GM15510 (cell line): Measurements from ENCODE around the gene WDR64.

ENCODE experiments used
- POLR2A ChIP-seq: IDR thresholded peaks from 3 replicates; pipeline ENCODE4 v1.6.1; 2011; ENCODE audit warnings: borderline replicate concordance; ENCODE audit not compliant: insufficient read length; ENCODE audit errors: extremely low read depth

WDR64 gene

DNA sequence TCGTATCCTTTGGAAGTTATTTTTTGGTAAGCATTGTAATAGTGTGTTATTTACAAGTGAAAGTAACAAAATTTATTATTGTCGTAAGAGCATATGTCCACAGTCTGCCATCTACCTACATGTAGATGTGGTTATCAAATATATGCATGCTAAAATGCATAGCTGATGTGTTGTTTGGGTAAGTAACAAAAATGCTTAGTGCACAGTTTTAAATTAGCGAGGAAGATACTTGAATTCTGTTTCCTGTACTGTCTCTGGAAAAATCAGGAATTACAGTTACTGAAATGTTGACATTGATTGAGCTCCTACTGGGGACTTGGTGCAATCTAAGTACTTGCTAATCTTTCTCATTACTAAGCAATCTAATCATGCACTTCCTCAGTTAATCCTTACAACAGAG, 14.3 kb downstream of the WDR64 start:
- TF ChIP-seq POLR2A: no peak

DNA sequence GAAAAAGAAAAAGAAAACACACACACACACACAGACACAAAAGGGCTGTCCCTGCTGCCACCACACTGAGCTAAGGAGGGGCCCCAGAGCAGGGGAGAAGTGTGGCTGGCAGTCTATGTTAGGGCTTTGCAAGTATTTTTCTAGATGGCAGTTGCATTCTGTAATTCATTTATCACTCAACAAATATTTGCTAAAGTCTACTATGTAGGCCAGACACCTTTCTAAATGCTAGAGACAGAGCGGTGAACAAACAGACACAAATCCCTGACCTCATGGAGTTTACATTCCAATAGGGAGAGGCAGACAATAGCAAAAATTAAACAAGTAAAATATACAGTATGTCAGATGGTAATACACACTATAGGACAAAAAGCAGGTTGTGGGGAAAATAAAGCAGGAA, 20.2 kb downstream of the WDR64 start:
- TF ChIP-seq POLR2A: no peak

DNA sequence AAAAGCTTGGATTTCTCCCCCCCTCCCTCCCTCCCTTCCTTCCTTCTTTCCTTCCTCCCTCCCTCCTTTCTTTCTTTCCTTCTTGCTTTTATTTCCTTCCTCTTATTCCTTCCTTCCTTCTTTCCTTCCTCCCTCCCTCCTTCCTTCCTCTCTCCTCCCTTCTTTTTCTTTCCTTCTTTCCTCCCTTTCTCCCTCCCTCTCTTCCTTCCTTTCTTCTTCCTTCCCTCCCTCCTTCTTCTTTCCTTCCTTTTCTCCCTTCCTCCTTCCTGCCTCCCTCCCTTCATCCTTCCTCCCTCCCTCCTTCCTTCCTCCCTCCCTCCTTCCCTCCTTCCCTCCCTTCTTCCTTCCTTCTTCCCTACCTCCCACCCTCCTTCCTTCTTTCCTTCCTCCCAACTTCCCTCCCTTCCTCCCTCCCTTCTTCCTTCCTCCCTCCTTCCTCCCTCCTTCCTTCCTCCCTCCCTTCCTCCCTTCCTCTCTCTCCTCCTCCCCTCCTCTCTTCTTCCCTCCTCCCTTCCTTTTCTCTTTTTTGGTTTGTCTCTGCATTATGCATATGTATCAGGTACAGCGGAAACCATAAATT, 22.8 kb downstream of the WDR64 start:
- TF ChIP-seq POLR2A: no peak

DNA sequence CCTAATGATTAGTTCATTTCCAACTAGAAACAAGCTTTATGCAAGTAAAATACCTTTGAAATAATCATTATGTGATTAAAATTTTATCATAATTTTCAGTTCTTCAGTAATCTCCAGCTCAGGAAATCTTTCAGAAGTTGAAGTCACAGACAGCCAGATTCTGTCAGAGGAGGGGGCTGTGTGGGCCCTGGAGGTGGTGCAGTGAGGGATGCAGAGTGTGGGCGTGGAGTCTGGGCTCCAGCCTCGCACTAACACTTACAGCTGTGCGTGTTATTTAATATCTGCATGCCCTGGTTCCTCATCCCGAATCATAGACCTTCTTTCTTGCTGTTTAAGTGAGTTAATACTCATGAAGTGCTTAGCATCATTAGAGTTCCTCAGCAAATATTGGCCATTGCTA, 23.9 kb downstream of the WDR64 start:
- TF ChIP-seq POLR2A: no peak

DNA sequence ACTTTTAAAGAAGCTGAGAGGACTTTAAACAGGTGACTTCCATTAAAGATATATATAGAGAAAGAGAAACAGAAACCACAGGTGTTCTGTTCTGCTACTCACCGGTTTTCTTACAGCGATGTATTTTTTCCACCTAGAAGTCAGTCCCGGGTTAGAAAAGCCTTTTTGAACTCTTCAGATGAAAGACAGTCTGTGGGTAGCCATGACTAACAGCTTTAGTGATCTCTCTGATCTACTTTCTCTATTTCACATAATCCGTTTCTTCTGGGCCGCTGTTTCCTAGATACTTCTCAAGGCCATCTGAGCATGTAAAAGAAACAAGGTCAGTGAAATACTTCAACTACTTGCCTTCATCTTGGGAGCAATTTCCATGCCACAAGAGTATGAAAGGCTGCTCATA, 25.1 kb downstream of the WDR64 start:
- TF ChIP-seq POLR2A: no peak

DNA sequence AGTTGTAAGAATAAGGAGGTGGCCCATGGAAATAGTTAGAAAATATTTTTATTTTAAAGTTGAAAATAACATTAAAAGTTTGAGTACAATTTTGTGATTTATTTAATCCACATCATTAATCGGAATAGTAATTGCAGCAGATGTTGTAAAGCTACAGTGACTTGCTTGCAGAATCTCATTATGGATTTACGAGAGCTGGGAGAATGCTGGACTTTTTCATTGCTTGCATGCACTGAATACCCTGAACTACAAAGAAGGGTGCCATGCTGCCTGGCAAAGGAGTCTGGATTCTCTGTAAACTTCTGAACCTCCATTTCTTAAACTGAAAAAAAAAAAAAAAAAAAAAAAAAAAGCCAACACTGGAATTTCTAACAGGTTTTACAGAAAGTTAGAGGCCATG, 26.5 kb downstream of the WDR64 start:
- TF ChIP-seq POLR2A: no peak

DNA sequence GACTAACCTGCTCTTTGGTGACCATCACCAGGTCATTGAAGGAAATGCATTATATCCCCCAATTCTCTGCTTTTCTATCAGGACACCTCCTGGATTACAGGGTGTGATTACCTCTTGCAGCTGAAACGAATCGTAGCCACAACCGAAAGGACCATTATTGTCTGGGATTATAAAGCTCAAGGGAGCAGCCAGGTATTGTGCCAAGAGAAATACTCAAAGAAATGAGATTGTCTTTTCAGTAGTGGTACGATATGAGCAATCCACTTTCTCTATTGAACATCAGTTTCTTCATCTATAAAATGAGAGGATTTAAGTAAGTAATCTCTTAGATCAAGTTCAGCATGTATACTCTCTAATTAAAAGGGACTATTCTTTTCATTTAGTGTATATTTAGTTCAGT, 27.3 kb downstream of the WDR64 start:
- TF ChIP-seq POLR2A: no peak

DNA sequence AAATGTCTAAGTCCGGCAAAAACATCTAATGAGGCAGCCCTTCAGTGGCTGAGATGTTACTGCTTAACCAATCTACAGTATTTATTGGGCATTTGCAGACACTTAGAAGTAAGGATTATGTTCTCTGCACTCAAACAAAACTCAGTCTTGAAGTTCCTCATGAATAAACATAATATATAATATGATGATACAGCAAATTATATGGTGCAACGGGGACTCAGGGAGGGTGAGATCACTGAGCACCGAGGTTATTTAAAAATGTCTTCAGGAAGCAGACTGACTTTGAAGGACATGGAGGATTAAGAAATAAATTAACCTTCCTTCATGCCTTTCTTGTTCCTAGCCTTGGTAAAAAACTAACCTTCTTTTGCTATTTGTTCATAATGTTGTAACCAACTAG, 27.9 kb downstream of the WDR64 start:
- no peak for TF ChIP-seq POLR2A

DNA sequence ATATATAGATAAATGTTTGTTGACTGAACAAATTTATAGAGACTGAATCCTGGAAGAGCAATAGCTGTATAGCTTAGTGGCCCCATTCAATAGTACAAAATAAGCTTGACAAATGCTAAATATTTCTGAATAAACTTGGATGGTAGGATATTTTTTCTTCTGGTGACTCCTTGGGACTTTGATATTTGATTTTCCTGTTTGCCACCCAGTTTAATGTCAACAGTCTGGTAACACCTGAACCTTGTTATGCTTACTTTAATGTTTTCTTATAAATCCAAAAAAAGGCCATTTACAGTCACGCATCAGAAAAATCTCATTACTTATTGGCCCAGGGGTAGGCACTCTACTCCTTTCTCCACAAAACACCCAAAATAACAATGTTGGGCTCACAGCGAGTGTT, 30.8 kb downstream of the WDR64 start:
- no peak for TF ChIP-seq POLR2A

DNA sequence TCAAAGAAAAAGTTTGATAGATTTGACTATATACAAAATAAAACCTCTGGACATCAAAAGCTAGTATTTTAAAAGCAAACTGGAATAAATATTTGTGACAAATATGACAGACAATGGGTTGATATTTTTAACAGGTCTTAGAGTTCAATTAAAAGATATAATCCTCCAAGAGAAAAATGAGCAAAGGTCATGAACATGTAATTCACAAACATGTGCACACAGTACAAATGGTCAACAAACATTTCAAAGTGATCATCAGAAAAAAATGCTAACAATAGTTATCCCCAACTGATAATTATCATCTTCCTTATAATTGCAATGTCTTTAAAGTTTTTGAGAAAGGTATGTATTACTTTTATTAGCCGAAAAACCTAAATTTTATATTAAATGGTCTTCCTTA, 32.0 kb downstream of the WDR64 start:
- no peak for TF ChIP-seq POLR2A

DNA sequence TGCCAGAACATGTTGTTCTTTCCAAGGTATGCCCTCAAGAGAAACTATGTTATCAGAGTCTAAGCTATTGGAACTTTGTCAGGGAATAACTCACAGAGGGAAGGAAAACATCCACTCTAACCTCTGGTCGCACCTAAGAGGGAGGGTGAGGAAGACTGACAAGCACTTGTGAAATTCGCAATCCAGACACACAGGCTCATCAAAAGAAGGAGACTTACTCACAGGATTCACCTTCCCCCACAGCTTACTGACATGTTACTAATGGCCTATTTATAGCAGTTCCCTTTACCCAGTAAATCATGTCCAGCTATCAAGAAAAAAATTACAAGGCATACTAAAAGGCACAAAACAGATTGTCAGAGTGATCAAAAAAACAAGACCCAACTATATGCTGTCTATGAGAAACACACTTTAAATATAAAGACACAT, 36.9 kb downstream of the WDR64 start:
- TF ChIP-seq POLR2A: no peak

DNA sequence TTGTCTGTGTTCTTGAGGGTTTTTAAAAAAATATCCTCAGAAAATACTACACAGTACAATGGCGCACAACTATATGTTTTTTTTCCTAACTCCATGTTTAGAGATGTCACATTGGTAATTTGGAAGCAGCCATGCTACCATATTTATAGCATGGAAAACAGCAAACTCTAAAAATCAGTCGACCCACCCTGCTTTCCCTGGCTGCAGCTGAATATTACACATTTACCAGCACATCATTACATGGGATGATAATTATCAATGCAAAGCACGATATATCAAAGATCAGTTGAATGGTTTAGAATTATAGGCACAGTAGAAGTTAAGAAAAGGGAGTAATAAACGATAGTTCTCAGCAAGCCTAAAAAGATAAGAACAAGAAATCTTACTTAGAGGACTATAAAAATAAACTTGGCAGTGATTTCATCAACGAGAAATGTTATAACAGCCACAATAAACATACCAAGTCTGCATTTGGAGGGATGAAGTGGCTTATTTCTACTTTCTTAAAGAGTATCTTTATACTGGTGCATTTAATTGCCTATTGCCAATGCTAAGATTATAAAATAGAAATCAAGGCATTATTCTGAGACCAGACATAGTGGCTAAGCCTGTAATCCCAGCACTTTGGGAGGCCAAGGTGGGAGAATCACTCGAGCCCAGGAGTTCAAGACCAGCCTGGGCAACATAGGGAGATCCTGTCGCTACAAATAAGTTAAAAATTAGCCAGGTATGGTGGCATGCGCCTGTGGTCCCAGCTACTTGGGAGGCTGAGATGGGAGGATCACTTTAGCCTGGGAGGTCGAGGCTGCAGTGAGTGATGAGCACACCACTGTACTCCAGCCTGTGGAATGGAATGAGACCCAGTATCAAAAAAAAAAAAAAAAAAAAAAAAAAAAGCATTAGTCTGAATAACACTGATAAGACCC, 43.4 kb downstream of the WDR64 start:
- no peak for TF ChIP-seq POLR2A

DNA sequence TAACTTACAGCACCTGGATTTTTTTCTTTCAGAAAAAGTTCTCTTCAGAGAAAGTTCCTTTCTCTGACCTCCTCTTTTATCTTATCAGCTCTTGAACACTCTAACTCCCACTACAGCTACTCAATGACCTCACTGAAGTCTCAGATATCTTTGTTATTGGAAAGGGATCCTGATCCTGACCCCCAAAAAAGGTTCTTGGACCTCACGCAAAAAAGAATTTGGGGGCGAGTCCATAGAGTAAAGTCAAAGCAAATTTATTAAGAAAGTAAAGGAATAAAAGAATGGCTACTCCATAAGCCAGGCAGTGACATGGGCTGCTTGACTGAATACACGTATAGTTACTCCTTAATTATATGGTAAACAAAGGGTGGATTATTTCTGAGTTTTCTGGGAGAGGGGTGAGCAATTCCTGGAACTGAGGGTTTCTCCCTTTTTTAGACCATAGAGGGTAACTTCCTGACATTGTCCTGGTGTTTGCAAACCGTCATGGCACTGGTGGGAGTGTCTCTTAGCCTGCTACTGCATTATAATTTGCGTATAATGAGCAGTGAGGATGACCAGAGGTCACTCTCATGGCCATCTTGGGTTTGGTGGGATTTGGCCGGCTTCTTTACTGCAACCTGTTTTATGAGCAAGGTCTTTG, 44.2 kb downstream of the WDR64 start:
- no peak for TF ChIP-seq POLR2A

DNA sequence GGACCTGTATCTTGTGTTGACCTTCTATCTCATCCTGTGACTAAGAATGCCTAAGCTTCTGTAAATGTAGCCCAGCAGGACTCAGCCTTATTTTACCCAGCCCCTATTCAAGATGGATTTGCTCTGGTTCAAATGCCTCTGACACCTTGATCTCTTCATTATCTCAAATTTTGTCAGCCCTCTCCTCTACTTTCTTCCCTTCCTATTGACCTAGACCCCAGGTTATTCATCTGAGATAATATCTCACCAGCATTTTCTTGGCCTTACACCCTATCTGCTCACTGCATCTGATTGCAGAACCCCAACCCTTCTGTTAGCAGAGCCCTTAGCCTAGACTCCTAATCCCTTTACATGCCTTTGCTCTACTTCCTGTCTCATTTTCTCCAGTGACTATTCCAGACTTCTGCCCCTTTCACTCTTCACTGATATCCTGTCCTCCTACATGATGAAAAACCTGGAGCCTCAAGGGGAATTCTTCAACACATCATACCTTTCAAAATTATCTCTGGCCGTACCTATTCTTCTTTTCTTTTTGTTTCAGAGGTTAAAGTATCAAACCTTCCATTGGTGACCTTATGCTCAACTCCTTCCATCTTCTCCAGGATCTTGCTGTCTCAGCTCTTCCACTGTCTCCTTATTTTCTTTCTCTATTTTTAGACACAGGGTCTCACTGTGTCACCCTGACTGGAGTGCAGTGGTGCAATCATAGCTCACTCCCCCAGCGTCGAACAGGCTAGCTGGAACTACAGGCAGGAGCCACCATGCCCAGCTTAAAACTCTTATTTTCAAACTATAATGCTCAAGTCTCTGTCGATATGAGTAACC, 44.9 kb downstream of the WDR64 start:
- TF ChIP-seq POLR2A: no peak

DNA sequence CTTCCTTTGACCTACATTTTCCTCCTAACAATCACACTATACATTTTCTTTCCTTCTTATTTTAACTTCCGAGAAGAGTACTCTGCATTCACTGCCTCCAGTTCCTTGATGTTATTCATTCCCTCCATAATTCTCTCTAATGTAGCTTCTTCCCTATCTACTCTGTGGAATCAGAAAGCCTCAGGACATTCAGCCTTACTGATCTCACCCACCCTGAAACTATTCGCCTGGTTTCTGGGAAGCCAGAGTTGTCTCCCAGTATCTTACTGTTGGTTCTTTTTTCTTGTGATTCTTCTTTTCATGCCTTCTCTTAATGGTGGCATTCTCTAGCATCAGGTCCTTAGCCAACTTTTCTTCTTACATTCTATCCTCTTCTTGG, 45.5 kb downstream of the WDR64 start:
- no peak for TF ChIP-seq POLR2A
